ENCODE results near the gene ADAMTSL2. TPM values are rescaled to one million over a fixed set of nuclear protein-coding genes. Genes with fewer than 3 reads are reported as not detected.

The ADAMTSL2 gene
- total and polyA plus RNA-seq, 2 of the 13 experiments (the other 11 are each of a cell fraction or from before 2014, with no cell fraction given), result 1.9 to 3.8 TPM

- no peak for TF ChIP-seq ZBTB34 (CRISPR knock-in tag; IDR thresholded peaks at IDR 0.05)
- TF ChIP-seq ZNF660 (CRISPR knock-in tag; IDR thresholded peaks at IDR 0.05; ENCODE audit: borderline replicate concordance, low read depth), result no peak
- peak; percentile 83 for TF ChIP-seq STAG1 (CRISPR knock-in tag; IDR thresholded peaks at IDR 0.05)
- 0 out of 2 replicates have a peak, but pooled peaks have one; percentile 26 for TF ChIP-seq GTF3A (CRISPR knock-in tag; conservative IDR thresholded peaks at IDR 0.05)
- TF ChIP-seq MXD1 (CRISPR knock-in tag; IDR thresholded peaks at IDR 0.05), result 0 out of 2 replicates have a peak, but pooled peaks have one; percentile 34
- 0 out of 2 replicates have a peak, but pooled peaks have one; percentile 4 for TF ChIP-seq MNT (IDR thresholded peaks at IDR 0.05)
- TF ChIP-seq SMARCE1 (IDR thresholded peaks at IDR 0.05; ENCODE audit: borderline replicate concordance), result no peak
- no peak for TF ChIP-seq ATF4 (CRISPR knock-in tag; IDR thresholded peaks at IDR 0.05)
- no peak for TF ChIP-seq ADNP (CRISPR knock-in tag; IDR thresholded peaks at IDR 0.05)
- TF ChIP-seq MEIS1 (CRISPR knock-in tag; IDR thresholded peaks at IDR 0.05; ENCODE audit: borderline replicate concordance), result peak; percentile 95; the same call in 1 of the 2 replicates
- TF ChIP-seq ZNF761 (CRISPR knock-in tag; conservative IDR thresholded peaks at IDR 0.05), result peak; percentile 54; the same call in 1 of the 2 replicates
- no peak for TF ChIP-seq MXD3 (CRISPR knock-in tag; IDR thresholded peaks at IDR 0.05)
- 0 out of 2 replicates have a peak, but pooled peaks have one; percentile 32 for TF ChIP-seq ZNF605 (CRISPR knock-in tag; IDR thresholded peaks at IDR 0.05)
Observed at GRCh38 chr9:133532937-133533668, 1.4 kb upstream of the ADAMTSL2 start (continued).
